Activated CD4-positive, alpha-beta T cell treated with anti-CD3 and anti-CD28 coated beads, Interleukin-2, Interleukin-4, amounts not matched to agents 100 ng/mL and 50 ng/mL, durations not matched to agents 16 hours and 8 hours (primary cell): ENCODE results near the gene NCBP3.
"Not testable (repeated sequence)": the region's sequence is repeated elsewhere in the genome, so short reads cannot be mapped to it uniquely, and the experiment has no call there.

Experiments used
- DNase-seq: peaks from one replicate; pipeline ENCODE4 v3.0.0-alpha.2; 2020; ENCODE audit warnings: low spot score

Gene NCBP3

DNA sequence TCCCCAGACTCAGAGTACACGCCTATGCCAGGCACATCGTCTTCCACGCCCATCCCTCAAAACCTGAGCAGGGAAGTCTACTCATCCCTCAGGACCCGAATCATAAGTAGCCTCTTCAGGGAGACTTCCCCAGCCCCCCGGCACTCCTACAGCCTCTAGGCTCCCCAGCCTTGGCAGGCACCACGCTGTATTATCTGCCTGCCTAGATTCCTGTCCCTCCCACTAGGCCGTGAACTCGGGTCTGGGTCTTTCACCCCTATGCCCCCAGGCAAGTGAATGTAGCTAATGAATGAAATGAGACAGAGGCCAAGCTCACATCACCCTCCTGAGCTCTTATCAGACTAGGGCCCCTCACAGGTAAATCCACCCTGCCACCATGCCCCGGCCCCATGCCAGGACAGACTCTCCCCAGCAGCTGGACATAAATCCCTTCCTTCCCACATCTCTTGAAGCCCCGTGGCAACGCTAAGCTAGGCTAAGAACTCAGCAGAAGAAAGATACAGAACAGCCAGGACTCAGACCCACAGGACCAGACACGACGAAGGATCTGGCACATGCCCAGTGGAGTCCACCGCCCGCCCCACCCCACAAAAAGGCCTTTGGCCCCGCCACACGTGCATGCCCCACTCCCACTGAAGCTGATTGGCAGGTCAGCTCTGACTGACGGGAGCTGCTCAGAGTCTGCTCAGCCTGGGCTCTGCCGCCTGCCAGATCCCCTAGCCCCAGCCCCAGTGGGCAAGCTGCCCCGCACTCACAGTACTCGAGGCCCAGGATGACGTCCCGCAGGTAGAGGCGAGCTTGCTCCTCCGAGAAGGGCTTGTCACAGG lies 33.8 kb upstream of the NCBP3 start:
- DNase-seq, result no peak

DNA sequence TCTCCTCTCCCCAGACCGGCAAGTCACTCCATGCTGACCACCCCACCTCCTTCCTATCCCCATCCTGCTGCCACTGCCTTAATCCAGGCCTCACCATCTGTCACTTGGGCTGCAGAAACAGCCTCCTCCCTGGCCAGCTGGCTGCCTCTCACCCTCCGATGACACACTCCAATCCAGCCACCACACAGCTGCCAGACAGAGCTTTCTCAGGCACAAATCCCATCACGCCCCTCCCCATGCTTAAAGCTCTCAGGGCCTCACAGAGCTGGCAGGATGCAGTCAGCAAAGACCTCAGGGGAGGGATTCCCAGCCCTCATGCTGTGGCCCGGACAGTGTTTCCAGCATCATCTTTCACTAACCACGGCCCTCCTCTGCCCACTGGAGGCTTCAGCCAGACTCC lies 33.1 kb upstream of the NCBP3 start:
- no peak for DNase-seq

DNA sequence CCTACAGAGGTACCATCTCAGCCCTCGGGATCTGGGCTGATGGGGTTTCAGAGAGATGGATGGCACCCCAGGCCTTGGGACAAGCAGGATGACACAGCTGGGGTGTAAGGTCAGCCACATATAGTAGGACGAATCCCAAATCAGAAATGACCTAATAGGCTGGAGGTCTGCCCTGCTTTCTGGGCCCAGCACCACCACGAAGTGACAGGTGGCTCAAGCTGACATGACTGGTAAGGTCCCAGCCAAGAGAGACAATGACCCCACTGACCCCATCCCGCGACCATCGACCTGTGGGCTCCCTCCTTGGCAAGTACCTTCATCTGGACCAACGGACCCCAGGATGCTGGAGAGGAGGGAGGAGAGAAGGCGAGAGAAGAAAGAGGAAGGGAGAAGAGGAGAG lies 31.2 kb upstream of the NCBP3 start:
- no peak for DNase-seq

DNA sequence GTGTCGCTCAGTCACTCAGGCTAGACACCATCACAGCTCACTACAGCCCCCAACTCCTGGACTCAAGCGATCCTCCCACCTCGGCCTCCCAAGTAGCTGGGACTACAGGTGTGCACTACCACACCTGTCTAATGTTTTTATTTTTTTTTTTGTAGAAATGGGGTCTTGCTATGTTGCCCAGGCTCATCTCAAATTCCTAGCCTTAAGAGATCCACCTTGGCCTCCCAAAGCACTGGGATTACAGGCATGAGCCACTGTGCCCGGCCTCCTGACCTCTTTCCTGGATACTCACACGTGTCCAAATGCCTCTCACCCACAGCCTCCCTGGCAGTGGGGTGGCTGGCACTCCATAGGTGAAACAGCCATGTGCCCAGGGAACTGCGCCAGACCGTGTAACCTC lies 29.3 kb upstream of the NCBP3 start:
- no peak for DNase-seq

DNA sequence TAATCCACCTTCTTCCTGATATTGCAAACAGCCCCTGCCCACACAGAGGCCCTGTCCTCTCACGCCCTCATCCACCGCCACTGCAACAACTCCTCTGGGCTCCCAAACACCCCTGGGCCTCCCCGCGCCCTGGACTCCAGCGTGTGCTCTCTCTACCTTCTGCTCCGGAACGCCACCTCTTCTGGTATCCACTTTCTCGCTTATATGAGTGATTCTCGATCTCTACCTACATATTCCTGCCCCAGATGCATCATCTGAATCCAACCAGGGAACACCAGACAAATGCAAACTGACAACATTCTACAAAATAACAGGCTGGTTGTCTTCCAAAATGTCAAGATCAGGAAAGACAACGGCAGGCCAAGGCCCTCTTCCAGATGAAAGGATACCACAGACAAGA lies 27.8 kb upstream of the NCBP3 start:
- no peak for DNase-seq

DNA sequence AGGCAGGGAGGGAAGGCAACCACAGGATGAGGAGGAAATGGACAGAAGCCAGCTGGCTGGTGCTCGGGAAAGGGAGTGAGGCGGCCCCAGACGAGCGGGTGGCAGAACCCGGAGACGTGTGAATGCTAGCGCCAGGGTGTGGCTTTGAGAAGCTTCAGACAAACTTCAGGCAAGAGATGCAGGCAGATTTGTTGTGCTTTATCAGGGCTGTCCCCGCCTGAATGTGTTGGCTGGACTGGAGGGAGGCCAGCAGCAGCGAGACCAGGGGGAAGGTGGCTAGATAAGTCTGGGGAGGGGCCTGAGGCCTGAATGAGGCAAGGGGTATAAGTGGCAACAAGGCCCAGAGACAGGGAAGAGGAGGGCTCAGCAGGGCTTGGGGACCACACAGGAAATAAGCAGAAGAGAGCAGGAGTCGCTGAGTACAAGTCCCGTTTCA lies 24.8 kb upstream of the NCBP3 start:
- DNase-seq, result no peak

DNA sequence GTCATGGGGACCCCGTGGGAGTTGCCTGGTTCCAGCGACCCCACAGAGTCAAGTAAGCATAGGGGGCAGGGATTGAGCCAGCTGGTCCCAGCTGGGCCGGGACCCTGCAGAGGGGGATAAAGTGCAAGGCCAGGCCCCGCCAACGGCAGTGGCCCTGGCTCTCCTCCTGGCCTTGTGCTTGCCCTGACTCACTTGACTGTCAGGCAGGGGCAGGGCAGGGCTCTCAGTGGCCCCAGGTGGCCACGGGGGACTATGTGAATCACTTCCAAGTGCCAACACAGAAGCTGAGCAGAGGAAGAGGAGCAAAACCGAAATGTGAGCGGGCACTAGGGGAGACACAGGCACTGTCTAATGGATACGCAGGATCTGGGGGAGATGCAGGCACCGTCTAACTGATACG lies 21.6 kb upstream of the NCBP3 start:
- no peak for DNase-seq

DNA sequence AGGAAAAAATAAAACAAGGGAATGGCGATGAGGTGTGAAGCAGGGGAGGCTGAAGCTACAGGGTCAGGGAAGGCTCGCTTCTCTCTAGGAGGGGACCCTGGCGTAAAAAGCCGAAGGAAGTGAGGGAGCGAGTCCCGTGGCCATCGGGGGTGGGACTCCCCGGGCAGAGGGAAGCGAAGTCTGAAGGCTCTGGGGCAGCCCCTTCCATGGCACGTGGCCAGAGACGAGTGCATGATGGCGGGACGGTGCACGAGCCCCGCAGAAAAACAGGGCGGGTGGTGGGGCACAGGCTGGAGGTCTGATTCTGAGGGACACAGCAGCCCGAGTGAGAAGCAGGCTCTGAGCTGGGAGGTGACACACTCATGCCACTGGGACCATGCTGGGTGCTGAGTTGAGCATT lies 21.1 kb upstream of the NCBP3 start:
- DNase-seq, result no peak

DNA sequence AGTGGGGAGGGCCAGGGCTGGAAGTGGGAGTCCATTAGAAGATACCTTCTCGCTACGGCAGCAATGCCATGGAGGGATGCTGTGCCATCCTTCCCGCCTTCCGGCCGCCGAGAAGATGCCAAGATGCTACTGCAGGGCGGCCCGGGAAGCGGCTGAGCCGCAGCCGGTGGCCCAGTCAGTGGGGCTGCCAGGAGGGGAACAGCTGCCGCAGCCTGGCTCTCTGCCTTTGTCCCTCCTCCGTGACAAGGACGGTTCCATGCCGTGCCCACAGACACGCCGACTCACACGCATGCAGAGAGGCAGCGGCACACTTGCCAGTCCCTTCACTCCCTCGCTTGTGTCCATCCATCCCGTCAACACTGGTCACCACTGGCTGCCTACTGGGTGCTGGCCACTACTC lies 20.2 kb upstream of the NCBP3 start:
- no peak for DNase-seq

DNA sequence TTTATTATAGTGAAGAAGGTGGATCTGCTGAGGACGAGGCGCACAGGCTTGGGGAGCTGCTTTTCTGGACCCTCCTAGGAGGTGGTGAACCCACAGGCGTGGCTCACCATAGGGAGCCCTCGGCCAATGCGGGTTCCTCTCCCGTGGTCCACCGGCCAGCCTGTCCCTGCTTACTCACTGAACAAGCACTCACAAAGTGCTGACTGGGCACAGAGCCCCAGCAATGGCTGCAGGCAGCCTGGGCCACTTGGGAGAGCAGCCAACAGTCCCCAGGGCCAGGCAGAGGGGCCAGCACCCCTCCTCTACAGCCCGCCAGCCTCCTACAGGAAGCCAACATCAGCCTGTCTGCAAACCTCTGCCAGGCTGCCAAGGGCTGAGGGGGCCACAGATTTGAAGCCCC lies 19.1 kb upstream of the NCBP3 start:
- DNase-seq, result no peak

DNA sequence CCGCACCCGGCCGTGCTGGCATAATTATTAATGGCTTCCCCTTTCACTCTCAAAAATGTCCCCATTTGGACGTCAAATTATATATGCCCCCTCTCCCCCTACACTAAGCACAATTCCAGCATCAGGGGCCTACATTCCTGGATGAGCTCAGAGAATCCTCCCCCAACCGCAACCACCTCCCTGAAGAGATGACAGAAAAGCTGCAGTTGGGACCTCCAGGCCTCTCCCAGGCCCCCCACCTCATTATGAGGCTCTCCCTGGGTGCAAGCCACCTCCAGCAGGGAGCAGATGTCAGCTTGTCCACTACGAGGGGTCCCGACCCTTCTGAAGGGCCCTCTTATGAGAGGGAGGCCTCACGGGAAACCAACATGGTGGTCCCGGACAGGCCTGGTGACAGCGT lies 18.5 kb upstream of the NCBP3 start:
- DNase-seq, result no peak

DNA sequence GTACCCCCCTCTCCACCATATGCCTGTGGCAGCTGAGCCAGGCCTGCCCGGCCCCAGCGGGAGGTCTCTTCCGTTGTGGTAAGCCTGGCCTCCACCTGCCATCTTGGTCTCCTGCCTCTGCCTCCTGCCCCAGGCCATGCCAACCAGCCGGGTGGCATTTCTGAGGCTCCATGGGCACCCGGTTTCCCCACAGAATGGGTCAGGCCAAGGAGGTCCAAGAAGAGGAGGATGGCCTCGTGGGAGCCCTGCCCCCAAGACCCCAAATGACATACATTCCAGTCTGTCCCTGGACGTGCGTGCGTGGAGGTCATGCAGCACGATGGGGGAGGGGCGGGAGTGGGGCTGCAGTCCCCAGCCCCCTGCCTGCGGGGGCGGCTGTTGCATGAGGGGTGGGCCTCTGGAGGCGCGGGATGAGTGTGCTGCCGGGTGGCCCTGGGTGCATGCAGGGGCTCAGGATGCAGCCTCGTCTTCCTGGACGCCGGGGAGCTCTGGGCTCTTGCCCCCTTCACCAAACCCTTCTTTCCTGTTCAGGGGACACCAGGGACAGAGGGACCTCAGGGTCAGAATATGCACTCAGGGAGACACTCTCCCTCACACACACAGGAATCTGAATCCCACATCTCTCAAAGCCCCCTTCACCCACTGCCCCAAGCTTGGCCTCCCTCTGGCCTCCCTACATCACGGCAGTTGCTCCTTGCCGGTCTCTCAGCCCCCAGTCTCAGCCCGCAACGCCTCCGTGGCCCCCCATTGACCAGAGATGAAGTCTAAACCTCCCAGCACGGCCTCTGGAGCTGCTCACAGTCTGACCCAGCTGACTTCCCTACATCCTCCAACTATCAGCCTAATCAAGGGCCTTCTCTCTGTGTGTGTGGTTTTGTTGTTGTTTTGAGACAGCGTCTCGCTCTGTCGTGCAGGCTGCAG lies 16.0 kb upstream of the NCBP3 start:
- DNase-seq, result no peak

DNA sequence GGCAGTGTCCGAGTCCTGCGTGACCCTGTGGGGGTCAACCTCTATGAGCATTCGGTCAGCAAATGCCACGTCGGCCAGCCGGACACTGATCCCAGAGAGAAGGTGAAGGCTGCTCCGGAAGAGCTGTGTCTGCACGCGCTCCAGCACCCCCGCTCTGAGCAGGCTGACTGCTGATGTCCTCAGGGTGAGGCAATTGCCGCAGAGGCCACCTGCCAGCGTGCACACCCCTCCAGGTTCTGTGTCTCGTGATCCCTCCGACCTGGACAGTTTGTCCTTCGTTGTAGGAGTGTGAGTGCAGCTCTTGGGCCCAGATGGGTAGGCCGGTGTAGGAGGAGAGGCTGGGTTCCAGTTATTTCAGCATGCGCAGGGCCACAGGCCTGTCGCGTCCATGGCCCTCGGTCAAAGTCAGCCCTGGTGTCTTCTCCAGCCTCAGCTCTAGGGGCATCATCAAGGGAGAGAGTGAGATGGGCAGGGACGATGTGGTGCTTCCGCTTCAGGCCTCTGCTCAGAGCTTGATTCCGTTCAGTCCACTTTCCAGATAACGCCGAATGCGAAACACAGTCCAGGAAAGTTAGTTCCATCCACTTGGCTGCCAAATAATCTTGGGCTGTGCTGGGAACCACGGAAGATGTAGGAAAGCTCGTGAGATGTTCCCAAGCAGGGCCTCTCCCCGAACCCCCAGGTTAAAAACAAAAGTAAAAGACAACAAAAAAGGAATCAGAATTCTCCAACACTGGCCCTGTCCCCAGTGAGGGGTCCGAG lies 15.1 kb upstream of the NCBP3 start:
- no peak for DNase-seq

DNA sequence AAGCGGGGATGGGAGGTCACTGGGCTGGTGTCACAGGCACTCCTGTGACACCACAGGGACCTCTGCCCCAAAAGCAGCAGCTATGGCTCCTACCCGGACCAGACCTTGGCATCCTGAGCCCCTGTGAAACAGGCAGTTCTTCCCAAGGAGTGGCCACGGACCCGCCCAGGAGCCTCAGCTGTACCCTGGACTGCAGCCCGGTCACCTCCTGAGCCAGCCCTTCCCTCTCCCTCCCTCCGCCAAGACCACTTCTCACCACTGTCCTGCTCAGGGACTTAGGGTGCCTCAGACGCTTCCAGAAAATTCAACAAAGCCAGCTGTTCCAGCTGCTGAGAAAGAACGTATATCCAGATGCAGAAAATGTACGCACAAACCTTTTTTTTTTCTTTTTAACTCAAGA lies 13.9 kb upstream of the NCBP3 start:
- DNase-seq, result no peak

DNA sequence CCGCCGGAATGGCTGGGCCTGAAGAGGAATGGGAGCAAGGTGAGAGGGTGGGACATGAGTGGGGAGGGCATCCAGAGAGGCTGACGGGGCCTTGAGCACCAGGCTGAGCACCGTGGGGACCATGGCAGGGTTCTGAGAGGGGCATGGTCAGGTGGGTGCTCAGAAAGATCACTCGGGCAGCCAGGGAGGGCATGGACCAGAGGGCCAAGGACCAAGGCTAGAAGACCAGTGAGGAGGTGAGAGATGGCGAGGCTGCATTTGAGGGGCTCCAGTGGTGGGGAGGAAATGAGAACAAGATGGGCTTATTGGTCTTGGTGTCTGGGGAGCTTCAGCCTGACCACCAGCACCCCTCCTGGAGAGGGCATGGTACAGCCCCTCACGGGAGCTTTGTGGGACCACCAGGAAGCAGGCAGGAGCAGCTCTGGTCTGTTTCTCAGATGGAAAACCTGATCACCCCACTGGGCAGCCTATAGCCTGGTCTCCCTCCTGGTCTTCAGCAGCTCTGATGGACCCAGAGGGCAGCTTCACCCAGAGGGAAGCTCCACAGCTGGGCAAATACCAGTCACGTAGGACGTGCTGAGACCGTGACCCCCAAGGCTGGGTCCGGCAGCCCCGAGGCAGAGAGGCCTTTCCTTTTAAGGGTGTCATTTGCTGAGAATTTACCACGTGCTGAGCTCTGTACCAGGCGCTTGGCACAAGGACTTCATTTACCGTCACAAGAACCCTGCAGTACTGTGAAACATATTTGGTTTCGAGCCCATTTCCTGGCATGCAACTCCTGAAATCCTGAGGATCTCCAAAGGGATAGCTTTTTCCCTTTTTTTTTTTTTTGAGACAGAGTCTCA lies 11.4 kb upstream of the NCBP3 start:
- no peak for DNase-seq

DNA sequence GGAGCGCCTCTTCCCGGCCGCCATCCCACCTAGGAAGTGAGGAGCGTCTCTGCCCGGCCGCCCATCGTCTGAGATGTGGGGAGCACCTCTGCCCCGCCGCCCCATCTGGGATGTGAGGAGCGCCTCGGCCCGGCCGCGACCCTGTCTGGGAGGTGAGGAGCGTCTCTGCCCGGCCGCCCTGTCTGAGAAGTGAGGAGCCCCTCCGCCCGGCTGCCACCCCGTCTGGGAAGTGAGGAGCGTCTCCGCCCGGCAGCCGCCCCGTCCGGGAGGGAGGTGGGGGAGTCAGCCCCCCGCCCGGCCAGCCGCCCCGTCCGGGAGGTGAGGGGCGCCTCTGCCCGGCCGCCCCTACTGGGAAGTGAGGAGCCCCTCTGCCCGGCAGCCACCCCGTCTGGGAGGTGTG lies 8.2 kb upstream of the NCBP3 start:
- DNase-seq, result not testable (repeated sequence)

DNA sequence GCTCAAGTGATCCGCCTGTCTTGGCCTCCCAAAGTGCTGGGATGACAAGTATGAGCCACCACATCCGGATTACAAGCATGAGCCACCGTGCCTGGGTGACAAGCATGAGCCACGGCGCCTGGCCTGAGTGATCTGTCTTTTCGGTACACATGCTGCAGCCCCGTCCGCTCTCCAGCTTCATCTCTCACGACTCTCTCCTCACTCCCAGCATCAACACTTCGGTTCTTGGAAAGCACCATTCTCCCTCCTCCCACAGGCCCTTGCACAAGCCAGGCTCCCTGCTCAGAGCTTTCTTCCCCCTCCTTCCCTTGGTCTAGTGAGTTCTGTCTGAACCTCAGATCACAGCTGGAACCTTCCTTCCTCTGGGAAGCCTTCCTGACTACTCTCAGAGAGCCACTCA lies 6.5 kb upstream of the NCBP3 start:
- no peak for DNase-seq

DNA sequence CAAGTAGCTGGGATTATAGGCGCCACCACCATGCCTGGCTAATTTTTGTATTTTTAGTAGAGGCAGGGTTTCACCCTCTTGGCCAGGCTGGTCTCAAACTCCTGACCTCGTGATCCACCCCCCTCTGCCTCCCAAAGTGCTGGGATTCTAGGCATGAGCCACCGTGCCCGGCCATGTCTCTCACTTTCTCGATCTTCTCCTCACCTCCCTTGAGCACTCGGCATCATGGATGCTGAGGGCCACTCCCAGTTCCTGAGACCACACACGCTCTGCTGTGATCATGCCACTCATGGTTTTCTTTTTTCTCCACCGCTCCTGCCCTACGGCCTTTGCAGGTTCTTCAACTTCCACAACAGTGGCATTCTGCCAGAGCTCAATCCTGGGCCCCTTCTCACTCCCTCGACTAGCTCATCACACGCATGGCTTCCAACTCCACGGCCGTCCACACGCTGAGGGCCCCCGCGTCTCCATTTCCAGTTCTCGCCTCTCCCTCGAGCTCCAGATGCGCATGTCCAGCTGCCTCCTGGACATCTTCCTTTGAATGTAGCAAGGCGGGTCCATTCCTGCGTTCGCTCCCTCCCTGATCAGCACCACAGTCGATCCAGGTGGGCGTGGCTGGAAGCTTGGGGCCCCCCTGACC lies 5.5 kb upstream of the NCBP3 start:
- DNase-seq, result no peak

DNA sequence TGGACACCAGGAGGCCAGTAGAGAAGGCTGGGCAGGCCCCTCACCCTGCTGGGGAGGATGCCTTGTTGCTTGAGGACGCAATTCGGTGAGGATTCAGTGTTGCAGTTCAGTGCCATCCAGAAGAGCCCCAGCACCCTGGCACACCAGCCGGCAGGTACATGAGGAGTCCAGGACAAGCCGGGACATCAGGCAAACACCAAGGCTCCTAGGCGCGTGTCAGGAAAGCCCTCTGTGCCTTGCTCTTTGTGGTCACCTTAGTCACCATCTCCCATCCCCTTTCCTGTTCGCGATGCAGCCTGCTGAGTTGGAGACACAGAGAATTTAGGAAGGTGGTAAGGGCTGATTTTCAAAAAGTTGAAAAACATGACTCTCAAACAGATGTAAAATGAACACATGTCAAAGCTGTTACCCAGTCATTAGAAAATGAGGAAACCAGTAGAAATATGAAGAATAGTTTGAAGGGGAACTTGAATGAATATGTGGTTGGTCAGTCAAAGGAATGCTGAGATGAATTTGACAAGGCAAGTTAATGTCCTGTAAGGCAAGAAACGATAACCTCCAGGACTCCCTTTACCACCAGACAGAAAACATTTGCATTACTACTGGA lies 2.3 kb upstream of the NCBP3 start:
- no peak for DNase-seq

DNA sequence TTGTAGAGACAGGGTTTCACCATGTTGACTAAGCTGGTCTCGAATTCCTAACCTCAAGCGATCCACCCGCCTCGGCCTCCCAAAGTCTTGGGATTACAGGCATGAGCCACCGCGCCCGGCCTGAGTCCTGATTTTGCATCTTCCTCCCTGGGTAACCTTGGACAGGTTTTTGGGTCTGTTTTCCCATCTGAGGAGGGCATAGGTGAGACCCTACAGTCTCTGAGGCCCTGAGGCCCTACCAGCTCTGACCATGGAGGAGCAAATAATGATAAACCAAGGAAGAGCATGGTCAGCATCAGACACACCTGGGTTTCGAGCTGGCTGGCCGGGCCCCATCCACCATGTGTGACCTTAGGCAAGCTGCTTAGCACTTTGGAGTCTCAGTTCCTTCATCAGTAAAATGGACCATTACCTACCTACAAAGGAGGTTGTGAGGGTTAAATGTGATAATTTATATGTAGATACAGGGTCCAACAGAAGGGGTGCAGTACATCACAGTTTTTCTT lies 1.2 kb upstream of the NCBP3 start:
- DNase-seq, result no peak
